GM18505 (cell line): ENCODE data around the gene MTA1.

Source experiments
- ATAC-seq: cut with Tn5 transposase; IDR thresholded peaks from one replicate; pipeline ENCODE4 v1.9.1; 2021; ENCODE audit not compliant: unreplicated experiment
- POLR2A ChIP-seq: IDR thresholded peaks from 4 replicates; pipeline ENCODE4 v1.6.1; 2011; ENCODE audit warnings: borderline replicate concordance; ENCODE audit not compliant: insufficient read depth, insufficient read length; ENCODE audit errors: extremely low read depth

Gene MTA1

DNA sequence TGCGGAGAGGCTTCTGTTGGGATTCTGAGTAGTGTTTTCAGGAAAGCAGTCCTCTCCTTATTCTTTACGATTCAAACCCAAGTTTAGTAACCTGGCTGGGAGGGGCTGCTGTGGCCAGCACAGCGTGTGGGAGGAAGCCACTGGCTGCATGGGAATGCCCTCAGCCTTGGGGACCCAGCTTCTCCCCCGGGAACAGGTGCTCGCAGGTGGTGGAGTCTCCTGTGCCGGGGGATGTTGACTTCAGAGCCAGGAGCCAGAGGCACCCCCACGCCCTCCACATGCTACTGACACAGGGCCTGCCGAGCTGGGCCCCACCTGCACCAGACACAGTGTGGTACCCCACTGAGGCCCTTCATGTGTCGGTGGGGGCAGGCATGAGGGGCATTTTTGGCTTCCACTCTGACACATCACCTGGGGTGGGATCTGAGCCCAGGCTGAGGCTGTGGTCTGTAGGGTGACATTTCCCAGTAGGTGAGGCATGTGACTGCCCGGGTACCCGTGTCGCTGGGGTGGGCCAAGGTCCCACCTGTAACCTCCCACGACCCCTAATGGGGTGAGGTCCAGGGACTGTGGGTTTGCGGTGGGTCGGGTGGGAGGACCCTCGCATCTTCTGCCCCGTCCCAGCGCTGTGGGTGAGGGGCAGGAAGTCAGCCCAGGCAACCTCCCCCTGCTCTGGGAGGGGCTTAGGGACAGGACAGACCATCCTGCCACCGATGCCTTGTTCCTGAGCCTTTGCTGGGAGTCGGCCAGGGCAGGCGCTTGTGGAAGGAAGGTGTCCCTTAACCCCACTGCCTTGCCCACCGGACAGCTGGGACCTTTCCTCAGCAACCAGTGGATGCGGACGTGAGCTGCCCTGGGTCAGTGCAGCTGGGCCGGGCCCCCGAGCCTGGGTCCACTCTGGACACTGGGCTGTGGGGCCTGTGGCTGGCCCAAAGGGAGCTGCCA, 26.5 kb downstream of the MTA1 start:
- no peak for ATAC-seq
- TF ChIP-seq POLR2A = no peak

DNA sequence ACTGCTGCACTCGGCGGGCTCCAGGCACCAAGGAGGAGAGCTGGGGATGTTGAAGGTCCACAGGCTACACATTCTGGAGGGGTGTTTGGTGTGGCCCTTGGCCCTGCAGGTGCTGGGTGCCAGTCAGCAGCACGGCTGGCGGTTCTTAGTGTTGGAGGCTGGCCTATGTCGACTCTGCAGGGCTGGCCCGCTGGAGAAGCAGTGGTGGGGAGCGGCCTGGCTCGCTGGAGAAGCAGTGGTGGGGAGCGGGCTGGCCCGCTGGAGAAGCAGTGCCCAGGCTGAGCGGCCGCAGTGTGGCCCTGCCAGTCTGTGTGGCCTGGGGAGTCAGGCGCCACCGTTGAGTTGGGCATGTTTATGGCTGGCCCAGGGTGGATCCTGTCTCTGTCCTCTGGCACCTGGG, 27.3 kb downstream of the MTA1 start:
- ATAC-seq = no peak
- TF ChIP-seq POLR2A = no peak

DNA sequence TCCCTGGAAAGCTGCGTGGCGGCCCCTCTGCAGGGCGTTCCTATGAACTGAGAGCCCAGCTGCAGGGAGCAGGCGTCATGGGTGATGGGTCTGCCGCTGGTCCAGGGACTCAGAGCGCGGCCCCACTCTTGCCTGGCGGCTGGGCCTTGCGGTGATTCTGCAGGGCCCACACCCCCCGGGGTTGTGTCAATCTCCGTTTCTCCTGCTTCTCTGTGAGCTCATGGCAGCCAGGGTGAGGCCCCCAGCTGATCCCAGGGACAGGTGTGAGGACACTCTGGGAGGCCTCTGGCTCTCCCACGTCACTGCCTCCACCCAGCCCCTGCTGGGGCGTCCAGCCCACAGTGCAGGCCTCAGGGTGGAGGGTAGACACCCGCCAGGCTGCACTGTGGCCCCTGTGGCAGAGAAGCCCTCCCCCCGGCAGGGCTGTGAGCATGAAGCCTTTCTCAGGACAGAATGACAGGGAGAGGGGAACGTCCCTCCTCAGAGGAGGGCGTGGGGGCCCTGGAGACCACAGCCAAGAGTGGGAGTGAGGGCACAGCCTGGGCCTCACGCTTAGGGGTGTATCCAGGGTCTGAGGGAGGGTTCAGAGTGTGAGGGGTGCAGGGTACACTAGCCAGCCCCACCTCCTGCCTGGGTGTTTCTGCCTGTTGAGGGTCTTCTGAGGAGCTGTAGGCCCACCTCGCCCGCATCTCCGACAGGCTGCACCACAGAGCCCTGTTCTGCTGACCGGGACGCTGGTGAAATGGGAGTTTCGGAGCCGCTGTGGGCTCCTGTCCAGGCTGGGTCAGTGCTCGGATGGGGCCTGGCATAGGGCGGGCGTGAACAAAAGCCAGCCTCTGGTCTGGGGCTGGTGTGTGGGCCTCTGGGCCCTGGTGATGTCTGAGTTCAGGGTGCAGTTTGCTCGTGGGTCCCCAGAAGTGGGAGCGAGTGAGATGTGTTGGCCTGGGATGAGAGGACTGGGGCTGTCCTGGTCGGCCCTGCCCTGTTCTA, 28.3 kb downstream of the MTA1 start:
- TF ChIP-seq POLR2A = no peak
- ATAC-seq = no peak

DNA sequence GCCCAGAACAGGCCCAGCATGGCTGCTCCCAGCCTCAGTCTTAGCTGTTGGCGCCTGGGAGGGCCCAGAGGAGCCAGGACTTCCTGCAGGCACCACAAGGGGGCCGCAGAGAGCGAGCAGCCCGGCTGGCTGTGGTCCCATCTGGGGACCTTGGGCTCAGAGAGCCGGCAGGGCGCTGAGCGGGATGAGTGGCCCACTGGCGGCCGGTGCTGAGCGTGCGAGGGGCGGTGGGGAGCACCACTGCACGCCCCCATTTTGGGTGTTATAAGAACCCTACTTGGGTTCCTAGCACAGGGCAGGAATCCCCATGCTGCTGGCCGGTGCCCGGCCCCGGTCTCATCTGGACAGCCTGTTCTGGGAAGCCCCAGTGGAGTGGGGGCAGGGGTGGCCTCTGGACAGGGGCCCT, 29.1 kb downstream of the MTA1 start:
- no peak for ATAC-seq
- TF ChIP-seq POLR2A = no peak

DNA sequence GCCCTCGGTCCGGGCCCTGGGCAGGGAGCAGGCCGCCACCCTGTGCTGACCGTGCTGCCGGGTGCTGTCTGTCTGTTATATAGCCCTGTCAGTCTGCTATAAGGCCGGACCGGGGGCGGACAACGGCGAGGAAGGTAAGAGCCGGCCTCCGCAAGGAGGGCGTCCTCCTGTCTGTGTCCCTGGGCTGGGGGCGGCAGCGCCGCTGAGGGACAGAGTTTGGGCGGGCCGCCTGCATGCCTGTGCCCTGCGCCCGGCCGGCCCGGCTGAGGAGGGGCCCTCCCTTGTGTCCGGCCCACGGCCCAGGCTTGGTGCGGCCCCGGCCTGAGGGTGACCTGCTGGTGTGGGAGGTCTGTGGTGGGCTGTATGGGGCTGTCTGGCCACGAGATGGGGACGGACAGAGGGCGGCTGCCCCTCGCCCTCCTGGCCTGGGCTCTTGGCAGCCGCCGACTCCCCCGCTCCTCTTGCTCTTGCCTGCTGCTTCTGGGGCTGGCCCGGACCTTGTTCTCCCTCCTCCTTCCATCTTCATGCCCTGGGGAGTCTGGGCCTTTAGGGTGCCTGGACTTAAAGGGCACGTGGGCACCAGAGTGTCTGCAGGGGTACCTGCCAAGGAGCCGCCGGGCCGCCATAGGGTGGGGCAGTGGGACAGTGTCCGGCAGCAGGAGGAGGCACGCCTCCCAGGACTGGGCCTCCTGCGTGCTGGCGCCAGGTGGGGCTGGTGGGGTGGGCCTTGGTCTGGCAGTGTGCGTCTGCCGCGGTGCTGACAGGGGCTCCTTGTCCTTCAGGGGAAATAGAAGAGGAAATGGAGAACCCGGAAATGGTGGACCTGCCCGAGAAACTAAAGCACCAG, 29.9 kb downstream of the MTA1 start:
- no peak for TF ChIP-seq POLR2A
- no peak for ATAC-seq

DNA sequence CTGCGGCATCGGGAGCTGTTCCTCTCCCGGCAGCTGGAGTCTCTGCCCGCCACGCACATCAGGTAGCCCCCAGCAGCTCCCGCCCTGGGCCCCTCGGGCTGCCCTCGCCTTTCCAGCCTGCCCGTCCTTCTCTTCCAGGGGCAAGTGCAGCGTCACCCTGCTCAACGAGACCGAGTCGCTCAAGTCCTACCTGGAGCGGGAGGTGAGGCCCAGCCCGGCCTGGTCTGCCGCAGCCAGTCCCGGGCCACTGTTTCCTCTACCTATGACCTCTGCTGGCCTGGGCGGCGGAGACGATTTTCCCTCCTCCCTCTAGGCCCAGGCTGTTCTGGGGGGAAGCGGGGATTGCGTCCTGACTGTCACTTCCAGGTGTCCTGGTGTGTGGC, 30.5 kb downstream of the MTA1 start:
- no peak for TF ChIP-seq POLR2A
- ATAC-seq = no peak

DNA sequence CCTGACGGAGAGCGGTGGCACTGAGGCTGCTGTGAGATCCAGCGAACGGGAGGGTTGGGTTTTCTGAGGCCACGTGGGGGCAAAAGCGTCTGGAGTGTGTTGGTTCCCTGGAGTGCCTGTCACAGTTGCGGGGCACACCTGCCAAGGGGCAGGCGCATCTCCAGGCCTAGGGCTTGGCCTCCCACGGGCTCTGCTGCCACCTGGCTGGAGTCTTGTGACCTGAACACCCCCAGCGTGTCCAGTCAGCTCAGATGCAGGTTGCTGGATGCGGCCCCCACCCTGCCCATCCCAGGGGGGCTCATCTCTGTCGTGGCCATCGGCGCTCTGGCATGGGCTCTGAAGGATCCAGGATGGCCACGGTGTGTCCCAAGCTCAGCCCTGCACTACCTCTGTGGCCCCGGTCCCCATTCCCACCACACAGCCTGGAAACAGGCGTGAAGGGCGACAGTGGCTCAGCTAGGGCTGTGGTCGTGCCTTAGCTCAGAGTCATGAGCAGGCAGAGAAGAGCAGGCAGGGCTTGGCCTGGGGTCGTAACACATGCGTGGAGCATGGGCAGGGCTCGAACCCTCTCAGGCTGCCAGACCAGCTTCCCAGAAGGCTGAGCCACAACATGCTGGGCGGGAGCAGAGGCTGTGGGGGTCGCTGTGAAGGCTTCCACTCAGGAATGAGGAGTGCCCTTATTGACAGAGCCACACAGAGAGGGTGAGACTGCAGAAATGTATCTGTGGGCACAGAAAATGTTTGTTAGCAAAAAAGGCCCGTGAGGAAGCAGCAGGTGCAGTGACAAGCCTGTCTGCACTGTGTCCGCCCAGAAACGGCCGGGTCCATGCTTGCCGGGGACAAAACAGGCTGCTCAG, 31.5 kb downstream of the MTA1 start:
- no peak for TF ChIP-seq POLR2A
- ATAC-seq = no peak

DNA sequence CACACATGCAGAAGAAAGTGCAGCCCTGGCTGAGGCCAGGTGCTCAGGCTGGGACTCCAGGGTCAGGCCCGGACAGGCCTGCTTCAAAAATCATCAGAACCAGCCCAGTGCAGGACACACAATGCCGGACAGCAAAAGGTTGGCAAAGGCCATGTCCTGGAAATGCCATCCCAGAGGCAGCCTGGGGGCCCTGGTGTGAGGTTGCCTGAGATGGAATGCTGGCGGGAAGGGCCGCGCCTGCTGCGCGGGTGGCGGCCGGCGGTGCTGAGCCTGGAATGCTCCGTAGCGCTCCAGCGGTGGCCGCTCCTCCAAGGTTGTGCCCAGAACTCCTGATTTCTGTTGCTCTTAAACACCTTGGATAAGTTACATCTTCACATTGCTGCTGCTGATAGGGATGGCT, 33.3 kb downstream of the MTA1 start:
- no peak for TF ChIP-seq POLR2A
- ATAC-seq = no peak

DNA sequence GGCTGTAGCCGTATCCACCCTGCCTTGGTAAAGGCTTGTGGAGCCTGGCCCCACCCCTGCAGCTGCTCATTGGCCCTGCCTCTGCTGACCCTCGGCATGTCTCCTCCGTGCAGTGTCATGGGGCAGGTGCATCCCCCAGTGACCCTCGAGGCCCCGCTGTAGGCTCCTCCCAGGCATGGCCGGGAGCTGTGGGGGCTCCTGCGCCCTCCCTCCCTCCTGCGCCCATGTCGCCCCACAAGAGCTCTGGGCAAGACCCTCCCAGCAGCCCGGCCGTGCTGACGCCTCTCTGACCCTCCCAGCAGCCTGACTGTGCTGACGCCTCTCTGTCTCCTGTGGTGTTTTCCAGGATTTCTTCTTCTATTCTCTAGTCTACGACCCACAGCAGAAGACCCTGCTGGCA, 34.2 kb downstream of the MTA1 start:
- no peak for ATAC-seq
- TF ChIP-seq POLR2A = no peak

DNA sequence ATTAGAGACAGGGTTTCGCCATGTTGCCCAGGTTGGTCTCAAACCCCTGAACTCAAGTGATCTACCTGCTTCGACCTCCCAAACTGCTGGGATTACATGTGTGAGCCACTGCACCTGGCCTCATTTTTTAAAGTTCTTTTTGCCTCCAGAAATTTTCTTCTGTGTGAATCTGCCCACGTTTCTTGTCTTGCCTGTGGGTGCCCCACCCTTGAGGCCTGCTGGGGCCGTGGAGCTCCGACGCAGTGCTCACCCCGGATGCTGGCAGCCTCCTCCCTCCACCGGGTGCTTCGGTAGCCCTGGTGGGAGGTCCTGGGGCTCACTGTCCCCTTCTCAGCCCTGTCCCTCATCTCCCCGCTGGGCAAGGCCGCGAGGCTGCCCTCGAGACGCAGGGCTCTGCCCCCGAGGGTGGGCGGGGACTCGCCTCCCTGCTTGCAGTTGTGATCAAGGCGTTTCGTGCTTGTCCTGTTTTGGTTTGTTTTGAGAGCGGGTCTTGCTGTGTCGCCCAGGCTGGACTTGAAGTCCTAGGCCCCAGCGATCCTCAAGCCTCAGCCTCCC, 35.5 kb downstream of the MTA1 start:
- no peak for ATAC-seq
- TF ChIP-seq POLR2A = no peak

DNA sequence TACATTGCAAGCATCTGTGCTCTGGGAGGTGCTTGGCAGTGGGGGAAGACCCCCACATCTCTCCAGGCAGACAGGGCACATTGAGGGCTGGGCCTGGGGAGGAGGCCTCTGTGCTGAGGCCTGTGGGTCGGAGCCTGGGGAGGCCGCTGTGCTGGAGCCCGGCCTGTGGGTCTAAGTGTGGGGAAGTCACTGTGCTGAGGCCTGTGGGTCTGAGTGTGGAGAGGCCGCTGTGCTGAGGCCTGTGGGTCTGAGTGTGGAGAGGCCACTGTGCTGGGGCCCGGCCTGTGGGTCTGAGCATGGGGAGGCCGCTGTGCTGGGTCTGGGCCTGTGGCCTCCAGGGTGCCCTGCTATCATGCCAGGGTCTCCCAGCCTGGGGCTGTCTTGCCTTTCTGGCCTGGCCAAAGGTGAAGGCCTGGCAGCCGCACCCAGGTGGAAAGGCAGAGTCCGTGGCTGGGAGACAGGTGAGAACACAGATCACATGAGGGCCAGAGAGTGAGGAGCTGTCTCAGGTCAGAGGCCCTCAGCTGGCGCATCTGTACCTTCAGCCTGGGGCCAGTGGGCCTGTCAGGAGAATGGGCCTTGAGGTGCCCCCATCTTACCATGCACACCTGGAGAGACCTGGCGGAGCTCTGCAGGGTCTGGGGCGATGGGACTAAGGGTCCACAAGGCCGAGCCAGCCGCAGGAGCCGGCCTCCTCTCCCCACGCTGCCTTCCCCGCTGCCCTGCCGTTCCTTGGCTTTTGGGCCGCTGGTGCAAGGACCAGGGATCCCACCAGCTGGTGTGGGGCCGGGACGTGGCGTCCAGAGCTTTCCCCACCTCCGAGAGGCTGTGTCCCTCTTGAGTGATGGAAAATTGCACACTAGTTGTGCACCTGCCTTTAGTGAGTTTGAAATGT, 36.4 kb downstream of the MTA1 start:
- no peak for TF ChIP-seq POLR2A
- no peak for ATAC-seq
